Nephron progenitor cell (in vitro differentiated cells): ENCODE data around the gene LARGE1.
A peak's percentile ranks its signal among the peaks of the same experiment; 100 is the strongest.

Experiments
- DNase-seq: peaks from one replicate; pipeline ENCODE4 v3.0.0; 2021
- H3K27ac Mint-ChIP-seq: 2 replicates; pipeline ENCODE4 v1.8.0; 2021; ENCODE audit warnings: mild to moderate bottlenecking, moderate library complexity, mixed read lengths
- H3K27me3 Mint-ChIP-seq: 2 replicates; pipeline ENCODE4 v1.8.0; 2021; ENCODE audit warnings: mild to moderate bottlenecking, low read depth, mixed read lengths; ENCODE audit not compliant: poor library complexity
- H3K36me3 Mint-ChIP-seq: 2 replicates; pipeline ENCODE4 v1.8.0; 2021; ENCODE audit warnings: low read depth, mixed read lengths
- H3K4me1 Mint-ChIP-seq: 2 replicates; pipeline ENCODE4 v1.8.0; 2021; ENCODE audit warnings: mixed read lengths
- H3K4me3 Mint-ChIP-seq: 2 replicates; pipeline ENCODE4 v1.8.0; 2021; ENCODE audit warnings: mild to moderate bottlenecking, moderate library complexity, mixed read lengths
- H3K9me3 Mint-ChIP-seq: 2 replicates; pipeline ENCODE4 v1.8.0; 2021; ENCODE audit warnings: mild to moderate bottlenecking, moderate library complexity, mixed read lengths
- TF ChIP-seq, protein P1 (sequence below): fragments of 200-600 bp; sonication (generic); IDR thresholded peaks from 2 replicates; pipeline ENCODE4 v1.5.0; 2021; ENCODE audit warnings: antibody characterized with exemption

The LARGE1 gene

DNA sequence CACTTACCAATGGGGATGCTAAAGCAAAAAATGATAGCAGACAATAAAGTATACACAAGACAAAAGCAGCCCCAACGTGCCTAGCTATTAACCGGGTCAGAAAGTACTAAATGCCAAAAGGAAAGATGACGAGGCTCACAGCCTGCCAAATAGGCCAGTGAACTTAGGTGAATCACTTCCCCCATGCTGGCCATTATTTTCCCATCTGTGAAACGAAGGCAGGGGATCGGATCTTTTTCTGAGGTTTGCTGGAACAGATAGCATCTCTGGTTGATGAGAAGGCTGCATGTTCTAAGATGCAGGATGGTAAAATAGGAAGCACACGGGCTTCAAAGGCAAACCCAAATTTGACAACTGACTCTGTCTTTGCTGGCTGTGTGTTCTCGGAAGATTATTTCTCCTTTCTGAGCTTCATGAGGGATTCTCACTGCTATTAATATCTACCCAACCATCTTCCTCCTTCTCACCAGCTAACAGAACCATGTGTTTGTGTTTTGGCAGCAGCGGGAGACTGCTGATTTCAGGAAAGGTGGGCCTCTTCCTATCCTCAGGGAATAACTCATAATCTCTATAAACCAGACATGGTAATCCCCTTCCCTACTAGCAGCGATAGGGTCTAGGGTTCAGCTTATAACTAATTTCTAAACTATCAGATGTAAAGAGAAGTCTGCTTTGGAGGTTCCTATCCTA is 390.7 kb downstream of the LARGE1 start:
- TF ChIP-seq, protein P1, sequence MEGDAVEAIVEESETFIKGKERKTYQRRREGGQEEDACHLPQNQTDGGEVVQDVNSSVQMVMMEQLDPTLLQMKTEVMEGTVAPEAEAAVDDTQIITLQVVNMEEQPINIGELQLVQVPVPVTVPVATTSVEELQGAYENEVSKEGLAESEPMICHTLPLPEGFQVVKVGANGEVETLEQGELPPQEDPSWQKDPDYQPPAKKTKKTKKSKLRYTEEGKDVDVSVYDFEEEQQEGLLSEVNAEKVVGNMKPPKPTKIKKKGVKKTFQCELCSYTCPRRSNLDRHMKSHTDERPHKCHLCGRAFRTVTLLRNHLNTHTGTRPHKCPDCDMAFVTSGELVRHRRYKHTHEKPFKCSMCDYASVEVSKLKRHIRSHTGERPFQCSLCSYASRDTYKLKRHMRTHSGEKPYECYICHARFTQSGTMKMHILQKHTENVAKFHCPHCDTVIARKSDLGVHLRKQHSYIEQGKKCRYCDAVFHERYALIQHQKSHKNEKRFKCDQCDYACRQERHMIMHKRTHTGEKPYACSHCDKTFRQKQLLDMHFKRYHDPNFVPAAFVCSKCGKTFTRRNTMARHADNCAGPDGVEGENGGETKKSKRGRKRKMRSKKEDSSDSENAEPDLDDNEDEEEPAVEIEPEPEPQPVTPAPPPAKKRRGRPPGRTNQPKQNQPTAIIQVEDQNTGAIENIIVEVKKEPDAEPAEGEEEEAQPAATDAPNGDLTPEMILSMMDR: no peak
- H3K36me3 Mint-ChIP-seq: peaks cover 4% of the 10 kb centered on the region
- H3K27me3 Mint-ChIP-seq: no peaks in the 10 kb centered on the region
- no peak overlapping the region for H3K4me3 Mint-ChIP-seq
- peaks cover 5% of the 10 kb centered on the region for H3K9me3 Mint-ChIP-seq
- no peak overlapping the region for H3K27ac Mint-ChIP-seq
- H3K4me1 Mint-ChIP-seq: peaks cover 28% of the 10 kb centered on the region
- no peak for DNase-seq

DNA sequence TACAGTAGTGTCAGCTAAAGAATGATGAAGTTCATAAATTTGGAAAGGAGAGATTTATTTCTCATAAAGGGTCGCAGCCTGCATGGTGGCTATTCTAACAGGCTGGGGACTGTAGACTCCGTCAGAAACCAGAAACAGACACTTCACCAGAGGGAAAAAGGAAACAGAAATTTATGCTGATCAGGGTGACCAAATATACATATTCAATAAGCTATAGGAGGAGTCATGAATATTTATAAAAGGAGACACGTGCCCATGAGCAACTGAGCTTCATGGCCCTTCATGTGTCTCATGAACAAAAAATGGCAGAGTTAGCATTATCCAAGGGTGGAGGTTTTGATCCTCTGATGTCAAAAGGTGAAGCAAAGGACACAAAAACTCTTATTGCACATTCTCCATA is 392.1 kb downstream of the LARGE1 start:
- no peaks in the 10 kb centered on the region for H3K27me3 Mint-ChIP-seq
- no peak for DNase-seq
- peaks cover 35% of the 10 kb centered on the region for H3K4me1 Mint-ChIP-seq
- peaks cover 7% of the 10 kb centered on the region for H3K36me3 Mint-ChIP-seq
- no peak overlapping the region for H3K4me3 Mint-ChIP-seq
- TF ChIP-seq, protein P1: no peak
- peaks cover 5% of the 10 kb centered on the region for H3K9me3 Mint-ChIP-seq
- H3K27ac Mint-ChIP-seq: no peak overlapping the region

DNA sequence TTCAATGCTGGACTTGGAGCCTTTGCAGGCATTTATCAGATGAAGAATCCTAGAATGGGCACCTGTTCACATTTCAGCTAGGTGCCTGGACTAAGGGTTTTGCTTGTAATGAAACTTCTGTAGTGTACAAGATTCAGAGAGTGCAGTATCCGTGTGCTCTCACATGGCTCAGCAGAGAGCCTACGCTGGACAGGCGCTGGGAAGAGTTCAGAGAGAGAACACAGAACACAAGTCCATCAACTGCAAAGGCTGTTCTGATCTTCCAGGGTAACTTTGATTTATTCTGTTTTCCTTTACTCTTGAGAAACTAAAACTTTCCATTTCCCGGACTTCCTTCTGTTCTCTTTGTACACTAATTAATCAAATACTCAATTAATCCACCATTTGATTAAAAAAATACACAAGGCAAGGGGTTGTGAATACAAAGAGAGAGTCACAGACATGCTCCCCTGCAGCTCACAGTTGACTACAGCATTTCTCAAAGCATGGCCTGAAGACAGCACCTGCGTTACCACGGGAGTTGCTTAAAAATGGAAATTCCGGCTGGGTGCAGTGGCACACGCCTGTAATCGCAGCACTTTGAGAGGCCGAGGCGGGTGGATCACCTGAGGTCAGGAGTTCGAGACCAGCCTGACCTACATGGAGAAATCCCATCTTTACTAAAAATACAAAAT is 393.7 kb downstream of the LARGE1 start:
- no peak for DNase-seq
- TF ChIP-seq, protein P1: no peak
- no peaks in the 10 kb centered on the region for H3K27me3 Mint-ChIP-seq

DNA sequence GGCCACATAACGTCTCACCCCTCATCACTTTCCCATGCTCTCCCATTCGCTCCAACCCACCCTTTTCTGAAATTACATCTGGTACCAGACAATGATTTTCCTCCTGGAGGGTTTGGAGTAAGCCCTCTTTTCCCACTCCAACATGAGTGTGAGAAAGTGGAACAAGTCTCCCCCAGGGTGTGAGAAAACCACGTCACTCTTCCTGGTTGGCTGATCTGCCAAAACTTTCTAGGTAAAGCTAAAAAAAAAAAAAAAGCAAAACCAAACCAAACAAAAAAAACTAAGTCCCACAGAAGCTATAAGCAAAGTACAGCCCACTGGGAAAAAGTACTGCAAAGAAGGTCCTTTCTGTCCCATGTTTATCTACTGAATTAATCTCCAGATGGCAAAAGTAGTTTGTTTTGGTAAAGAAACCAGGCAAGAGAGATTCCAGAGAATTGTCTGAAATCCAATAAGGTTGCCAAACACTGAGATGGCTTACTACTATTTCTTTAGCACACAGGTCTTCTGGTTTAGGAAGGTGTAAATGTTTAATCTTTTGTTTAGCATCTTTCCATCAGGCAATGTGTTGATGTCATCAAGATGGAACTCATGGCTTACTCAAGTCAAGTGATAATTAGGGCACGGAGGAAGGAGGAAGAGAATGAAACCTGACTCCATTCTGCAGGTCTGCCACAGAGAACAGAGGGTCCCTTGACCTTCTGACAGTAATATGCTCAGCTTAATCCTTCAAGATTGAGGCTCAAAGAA is 395.6 kb downstream of the LARGE1 start:
- H3K36me3 Mint-ChIP-seq: peaks cover 20% of the 10 kb centered on the region
- H3K27me3 Mint-ChIP-seq: no peaks in the 10 kb centered on the region
- H3K4me3 Mint-ChIP-seq: no peak overlapping the region
- no peak for DNase-seq
- TF ChIP-seq, protein P1: no peak
- peaks cover 10% of the 10 kb centered on the region for H3K9me3 Mint-ChIP-seq
- peaks cover 50% of the 10 kb centered on the region for H3K4me1 Mint-ChIP-seq
- H3K27ac Mint-ChIP-seq: peak overlapping the region; percentile 6

More for the DNA sequence above, 393.7 kb downstream of the LARGE1 start:
- Mint-ChIP-seq H3K9me3 (peaks cover 10% of the 10 kb centered on the region), H3K4me3 (no peak overlapping the region), H3K27ac (no peak overlapping the region), H3K36me3 (peaks cover 14% of the 10 kb centered on the region), H3K4me1 (peaks cover 43% of the 10 kb centered on the region)

DNA sequence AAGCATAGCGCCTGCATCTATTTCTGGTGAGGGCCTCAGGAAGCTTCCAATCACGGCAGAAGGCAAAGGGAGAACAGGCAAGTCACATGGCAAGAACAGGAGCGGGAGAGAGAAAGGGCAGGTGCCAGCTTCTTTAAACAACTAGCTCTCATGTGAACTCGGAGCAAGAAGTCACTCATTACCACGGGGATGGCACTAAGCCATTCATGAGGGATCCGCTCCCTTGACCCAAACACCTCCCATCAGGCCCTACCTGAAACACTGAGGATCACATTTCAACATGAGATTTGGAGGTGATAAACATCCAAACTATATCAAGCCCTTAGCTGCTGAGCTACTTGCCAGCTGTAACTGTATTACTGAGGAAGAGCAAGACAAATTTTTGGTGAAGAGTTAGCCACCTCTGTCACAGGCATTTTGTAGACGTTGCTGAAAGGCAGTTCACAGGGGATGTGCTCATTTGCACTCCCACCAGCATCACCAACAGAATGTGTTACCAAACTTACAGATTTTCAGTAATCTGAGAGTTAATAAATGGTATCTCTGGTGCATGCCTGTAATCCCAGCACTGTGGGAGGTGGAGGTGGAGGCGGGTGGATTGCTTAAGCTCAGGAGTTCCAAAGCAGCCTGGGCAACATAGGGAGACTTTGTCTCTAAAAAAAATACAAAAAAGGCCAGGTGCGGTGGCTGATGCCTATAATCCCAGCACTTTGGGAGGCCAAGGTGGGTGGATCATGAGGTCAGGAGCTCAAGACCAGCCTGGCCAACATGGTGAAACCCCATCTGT is 398.2 kb downstream of the LARGE1 start:
- H3K9me3 Mint-ChIP-seq: peaks cover 9% of the 10 kb centered on the region

More for the DNA sequence above, 398.2 kb downstream of the LARGE1 start:
- H3K27me3 Mint-ChIP-seq: no peaks in the 10 kb centered on the region
- peaks cover 20% of the 10 kb centered on the region for H3K36me3 Mint-ChIP-seq
- no peak for DNase-seq
- no peak overlapping the region for H3K4me3 Mint-ChIP-seq
- TF ChIP-seq, protein P1: no peak
- no peak overlapping the region for H3K27ac Mint-ChIP-seq
- peaks cover 63% of the 10 kb centered on the region for H3K4me1 Mint-ChIP-seq
